Mesodermal cell (in vitro differentiated cells): ENCODE data around the gene LPAR3.

ENCODE experiments used
- H3K27ac ChIP-seq: 2 replicates; pipeline ENCODE4 v1.7.0; 2013; ENCODE audit warnings: mild to moderate bottlenecking, low read depth, low read length, moderate library complexity; ENCODE audit not compliant: severe bottlenecking
- H3K36me3 ChIP-seq: 2 replicates; pipeline ENCODE4 v1.7.1; 2013; ENCODE audit warnings: mild to moderate bottlenecking, low read length, moderate library complexity; ENCODE audit not compliant: control insufficient read depth, insufficient read depth
- H3K4me1 ChIP-seq: one replicate; pipeline ENCODE4 v1.7.1; 2013; ENCODE audit warnings: mild to moderate bottlenecking, low read length; ENCODE audit not compliant: insufficient read depth, control insufficient read depth, poor library complexity, severe bottlenecking
- H3K4me3 ChIP-seq: 2 replicates; pipeline ENCODE4 v1.7.0; 2013; ENCODE audit warnings: low read length, control low read depth, mild to moderate bottlenecking; ENCODE audit not compliant: insufficient read depth, poor library complexity, severe bottlenecking; ENCODE audit errors: extremely low read depth
- H3K9me3 ChIP-seq: 2 replicates; pipeline ENCODE4 v1.7.1; 2013; ENCODE audit warnings: mild to moderate bottlenecking, low read length, moderate library complexity; ENCODE audit not compliant: control insufficient read depth
- WGBS, 2 experiments: methylation state at CpG; one replicate each; pipeline ENCODE4 v1.1.5; 2013; ENCODE audit warnings: missing lambda C conversion rate in 2 of 2; ENCODE audit not compliant: insufficient coverage in 2 of 2; 5-methylcytosine and 5-hydroxymethylcytosine counted together

The LPAR3 gene

GRCh38 chr1:84827555-84827954 is 65.5 kb downstream of the LPAR3 start:
- Histone ChIP-seq H3K27ac (no peak overlapping the region), H3K36me3 (no peaks in the 10 kb centered on the region), H3K4me3 (no peak overlapping the region), H3K4me1 (peaks cover 5% of the 10 kb centered on the region), H3K9me3 (no peaks in the 10 kb centered on the region)
- WGBS, 2 experiments, result 89 to 100% methylated on average over 3 of the region's 3 CpGs

DNA sequence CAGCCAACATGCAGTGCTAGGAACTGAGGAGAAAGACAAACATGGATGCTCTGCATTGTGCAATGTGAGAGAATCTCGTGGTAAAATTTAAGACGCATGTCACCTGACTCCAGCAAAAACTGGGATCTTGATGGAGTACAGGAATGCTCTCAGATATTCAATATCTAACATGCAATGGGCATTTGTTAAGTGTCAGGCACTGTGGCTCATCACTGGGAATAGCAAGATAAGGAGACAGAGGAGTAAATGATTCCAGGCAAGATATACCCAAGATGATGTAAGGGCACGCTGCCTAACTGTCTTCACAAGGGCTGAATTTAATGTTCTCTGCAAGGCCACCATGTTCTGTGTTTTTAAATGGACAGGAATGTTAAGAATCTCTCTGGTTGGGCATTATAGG is 67.8 kb downstream of the LPAR3 start:
- Histone ChIP-seq H3K27ac (no peak overlapping the region), H3K4me3 (no peak overlapping the region), H3K4me1 (peaks cover 5% of the 10 kb centered on the region), H3K9me3 (no peaks in the 10 kb centered on the region), H3K36me3 (no peaks in the 10 kb centered on the region)
- WGBS, 2 experiments, result 66 to 83% methylated on average over 3 of the region's 3 CpGs

DNA sequence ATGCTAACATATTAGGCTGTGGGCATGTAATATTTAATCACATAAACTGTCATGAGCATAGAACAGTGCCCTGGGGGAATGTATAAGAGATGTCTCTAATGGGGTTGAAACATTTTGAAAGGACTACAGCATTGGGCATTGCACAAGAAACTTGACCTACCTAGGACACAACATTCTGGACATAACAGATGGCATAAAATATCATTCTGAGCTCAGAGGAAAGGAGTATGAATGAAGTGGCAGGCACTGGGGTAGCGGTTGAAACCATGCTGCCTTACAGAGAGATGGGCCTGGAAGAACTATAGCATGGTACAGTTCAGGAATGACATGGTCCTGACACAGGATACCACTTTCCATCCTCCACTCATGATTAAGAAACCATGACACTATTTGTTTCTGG is 69.0 kb downstream of the LPAR3 start:
- H3K9me3 ChIP-seq, result no peaks in the 10 kb centered on the region
- no peak overlapping the region for H3K4me3 ChIP-seq
- WGBS, 2 experiments, result 83% methylated on average over 1 of the region's 1 CpG; no CpG with 5 or more reads in 1 of the 2 experiments
- H3K4me1 ChIP-seq, result peaks cover 5% of the 10 kb centered on the region
- no peak overlapping the region for H3K27ac ChIP-seq
- no peaks in the 10 kb centered on the region for H3K36me3 ChIP-seq

- Histone ChIP-seq H3K27ac (no peak overlapping the region), H3K4me3 (no peak overlapping the region), H3K4me1 (peaks cover 5% of the 10 kb centered on the region), H3K36me3 (no peaks in the 10 kb centered on the region), H3K9me3 (no peaks in the 10 kb centered on the region)
Measured at GRCh38 chr1:84823511-84823910, 69.5 kb downstream of the LPAR3 start.

DNA sequence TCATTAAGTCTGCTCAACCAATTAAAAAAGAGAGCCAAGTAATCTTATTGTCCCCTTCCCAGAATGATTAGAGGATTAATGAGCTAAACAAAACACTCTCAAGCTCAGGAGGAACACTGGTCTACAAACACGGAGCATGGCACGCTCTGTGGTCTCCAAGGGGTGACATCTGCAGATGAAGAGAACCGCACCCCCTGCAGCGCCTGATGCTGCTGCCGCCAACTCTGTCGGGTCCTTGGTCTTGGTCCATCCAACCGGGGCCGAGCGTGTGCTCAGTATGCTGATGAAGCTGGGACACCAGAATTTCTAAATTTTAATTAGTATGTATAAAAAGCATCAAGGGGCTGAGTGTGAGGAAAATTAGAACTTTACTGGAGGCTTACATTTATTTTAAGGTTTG is 82.7 kb downstream of the LPAR3 start:
- Histone ChIP-seq H3K4me3 (no peak overlapping the region), H3K4me1 (no peaks in the 10 kb centered on the region), H3K36me3 (no peaks in the 10 kb centered on the region), H3K27ac (no peak overlapping the region), H3K9me3 (no peaks in the 10 kb centered on the region)
- 95 to 98% methylated on average over 4 to 6 of the region's 9 CpGs for WGBS, 2 experiments

DNA sequence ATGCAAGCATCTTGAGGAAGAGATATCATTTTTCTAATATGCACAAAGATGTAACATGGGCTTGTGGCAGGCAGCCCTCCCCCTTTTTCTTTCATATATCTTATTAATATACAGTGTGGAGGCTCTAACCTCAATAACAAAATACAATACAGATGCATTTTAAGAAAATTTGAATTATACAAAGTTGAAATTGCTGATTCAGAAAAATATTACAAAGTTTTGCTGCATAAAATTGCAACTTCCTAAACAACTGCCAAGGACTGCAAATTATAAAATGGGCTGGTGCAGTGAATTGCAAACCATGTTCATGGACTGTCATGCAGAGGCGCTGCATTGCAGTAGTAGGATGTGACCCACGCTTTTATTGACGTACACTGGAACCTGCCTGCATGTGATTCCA is 84.0 kb downstream of the LPAR3 start:
- 78 to 100% methylated on average over 1 to 2 of the region's 3 CpGs for WGBS, 2 experiments
- no peaks in the 10 kb centered on the region for H3K36me3 ChIP-seq
- no peaks in the 10 kb centered on the region for H3K4me1 ChIP-seq
- no peaks in the 10 kb centered on the region for H3K9me3 ChIP-seq
- no peak overlapping the region for H3K4me3 ChIP-seq
- H3K27ac ChIP-seq, result no peak overlapping the region

DNA sequence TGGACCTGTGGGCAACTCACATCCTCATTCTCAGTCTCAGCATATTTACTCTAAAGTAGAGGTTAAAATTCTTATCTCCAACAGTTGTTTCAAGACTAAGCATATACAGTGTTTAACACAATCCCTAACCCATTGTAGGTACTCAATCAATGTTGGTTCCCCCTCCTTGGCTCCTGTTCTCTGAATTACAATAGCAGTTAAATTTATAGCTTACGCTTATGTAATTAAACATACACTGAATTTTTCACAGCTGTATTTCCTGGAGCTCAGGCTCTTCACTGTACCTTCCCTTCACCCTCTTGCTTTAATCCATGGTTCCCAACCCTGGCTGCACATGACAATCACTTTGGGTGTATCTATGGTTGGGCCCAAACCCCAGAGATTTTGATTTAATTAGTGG is 89.4 kb downstream of the LPAR3 start:
- H3K9me3 ChIP-seq, result no peaks in the 10 kb centered on the region
- 80 to 91% methylated on average over 1 of the region's 1 CpG for WGBS, 2 experiments
- H3K27ac ChIP-seq, result no peak overlapping the region
- H3K4me1 ChIP-seq, result no peaks in the 10 kb centered on the region
- no peaks in the 10 kb centered on the region for H3K36me3 ChIP-seq
- no peak overlapping the region for H3K4me3 ChIP-seq

DNA sequence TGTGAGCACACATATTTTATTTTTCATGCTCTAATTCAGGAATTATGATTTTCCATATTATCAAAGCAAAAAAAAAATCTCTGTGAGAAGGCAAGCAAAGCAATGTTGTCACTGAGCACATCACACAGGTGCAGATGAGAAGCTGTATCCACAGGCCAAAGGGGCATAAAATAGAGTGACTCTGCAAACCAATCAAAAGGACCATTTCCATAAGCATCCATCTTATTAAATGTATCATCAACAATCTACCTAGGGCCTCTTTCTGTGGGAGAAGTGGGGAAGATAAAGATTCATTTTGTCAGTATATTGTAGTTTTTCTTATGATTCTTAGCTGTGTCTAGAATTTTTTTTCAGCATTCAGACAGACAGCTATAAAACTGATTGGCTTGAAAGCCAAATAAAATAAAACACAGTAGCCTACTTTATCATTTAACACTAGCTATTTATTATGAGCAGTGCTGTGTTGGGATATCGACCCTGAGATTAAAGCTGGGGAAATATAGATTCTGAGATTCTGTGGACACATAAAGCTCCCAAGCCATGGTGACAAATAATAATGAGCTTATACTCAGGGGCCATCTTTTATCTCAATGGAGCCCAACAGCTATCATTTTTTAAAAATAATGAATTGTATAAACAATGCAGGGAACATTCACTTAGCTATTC is 90.3 kb downstream of the LPAR3 start:
- Histone ChIP-seq H3K4me1 (no peaks in the 10 kb centered on the region), H3K9me3 (no peaks in the 10 kb centered on the region), H3K36me3 (no peaks in the 10 kb centered on the region), H3K4me3 (no peak overlapping the region), H3K27ac (no peak overlapping the region)
- 100% methylated on average over 1 of the region's 1 CpG; no CpG with 5 or more reads in 1 of the 2 experiments for WGBS, 2 experiments

DNA sequence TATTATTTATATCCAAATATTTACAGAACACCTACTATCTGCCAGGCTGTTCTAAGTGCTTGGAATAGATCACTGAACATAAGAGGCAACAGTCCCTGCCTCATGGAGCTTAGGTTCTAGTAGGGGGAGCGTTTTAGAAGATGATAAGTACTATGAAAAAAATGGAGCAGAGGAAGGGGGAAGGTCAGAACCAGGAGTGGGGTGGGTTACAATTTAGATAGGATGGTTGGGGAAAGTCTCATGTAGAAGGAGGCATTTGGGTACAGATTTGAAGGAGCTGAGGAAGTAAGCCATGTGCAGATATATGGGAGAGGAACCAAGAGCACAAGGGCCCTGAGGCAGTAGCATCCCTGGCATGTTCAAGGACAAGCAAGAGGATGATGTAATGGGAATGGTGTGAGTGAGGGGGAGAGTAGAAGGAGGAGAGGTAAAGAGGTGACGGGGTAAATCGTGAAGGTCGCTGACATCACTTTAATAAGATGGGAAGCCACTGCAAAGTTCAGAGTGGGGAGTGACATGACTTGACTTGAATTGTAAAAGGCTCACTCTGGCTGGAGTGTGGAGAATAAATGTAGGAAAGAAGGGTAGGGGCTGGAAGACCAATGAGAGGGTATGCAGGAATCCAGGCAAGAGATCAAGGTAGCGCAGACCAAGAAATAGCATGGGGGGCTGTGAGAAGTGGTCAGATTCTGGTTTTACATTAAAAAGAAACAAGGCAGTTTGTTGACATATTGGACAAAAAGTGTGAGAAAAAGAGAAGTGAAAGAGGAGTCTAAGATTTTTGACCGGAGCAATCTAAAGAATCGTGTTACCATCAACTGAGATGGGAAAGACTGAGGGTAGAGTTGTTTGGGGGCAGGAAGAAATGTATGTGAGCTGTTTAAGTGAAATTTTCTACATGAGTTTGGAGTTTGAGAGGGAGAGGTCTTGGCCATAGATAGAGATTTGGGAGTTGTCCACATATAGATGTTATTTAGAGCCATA is 92.6 kb downstream of the LPAR3 start:
- no peaks in the 10 kb centered on the region for H3K4me1 ChIP-seq
- WGBS, 2 experiments, result 90% methylated on average over 7 of the region's 7 CpGs
- no peaks in the 10 kb centered on the region for H3K36me3 ChIP-seq
- no peak overlapping the region for H3K4me3 ChIP-seq
- H3K27ac ChIP-seq, result no peak overlapping the region
- no peaks in the 10 kb centered on the region for H3K9me3 ChIP-seq

DNA sequence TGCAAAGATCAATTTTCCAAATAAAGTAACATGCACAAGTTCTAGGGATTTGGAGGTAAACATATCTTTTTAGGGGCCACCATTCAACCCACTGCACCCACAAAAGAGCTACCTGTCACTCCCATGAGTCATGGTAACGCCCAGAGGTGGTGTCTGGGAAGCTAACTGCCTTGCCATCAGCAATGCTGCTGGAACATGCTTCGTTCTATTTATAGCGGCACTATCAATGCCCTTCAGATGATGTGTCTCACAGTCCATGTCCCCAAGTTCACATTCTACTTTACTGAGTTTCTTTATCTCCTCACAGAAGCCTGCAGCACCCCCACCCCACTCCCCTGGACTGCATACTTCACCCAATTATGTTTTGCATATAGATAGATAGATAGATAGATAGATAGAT is 95.4 kb downstream of the LPAR3 start:
- WGBS, 2 experiments, result 89 to 92% methylated on average over 3 of the region's 3 CpGs
- no peak overlapping the region for H3K27ac ChIP-seq

More for the DNA sequence above, 95.4 kb downstream of the LPAR3 start:
- no peaks in the 10 kb centered on the region for H3K36me3 ChIP-seq
- H3K9me3 ChIP-seq, result no peaks in the 10 kb centered on the region
- no peak overlapping the region for H3K4me3 ChIP-seq
- H3K4me1 ChIP-seq, result no peaks in the 10 kb centered on the region
